Memory B cell (primary cell): Measurements from ENCODE around the gene TAT.
"Not testable (repeated sequence)": the region's sequence is repeated elsewhere in the genome, so short reads cannot be mapped to it uniquely, and the experiment has no call there.

Source experiments
- ATAC-seq: fragments of 150-1000 bp; cut with Tn5 transposase; 2 replicates; pipeline ENCODE4 v1.10.0; 2021; ENCODE audit warnings: low read depth, mild to moderate bottlenecking, moderate library complexity
- DNase-seq, 2 donors: peaks; one replicate each; pipeline ENCODE4 v3.0.0; 2022; ENCODE audit warnings: low spot score in 2 of 2
- H3K27ac Mint-ChIP-seq: one replicate; pipeline ENCODE4 v1.8.0; 2022; ENCODE audit warnings: mild to moderate bottlenecking, moderate library complexity, mixed read lengths
- H3K27me3 Mint-ChIP-seq: one replicate; pipeline ENCODE4 v1.8.0; 2022; ENCODE audit warnings: mixed read lengths
- H3K36me3 Mint-ChIP-seq: one replicate; pipeline ENCODE4 v1.8.0; 2022; ENCODE audit warnings: mild to moderate bottlenecking, mixed read lengths
- H3K4me1 Mint-ChIP-seq: one replicate; pipeline ENCODE4 v1.8.0; 2022; ENCODE audit warnings: mixed read lengths
- H3K4me3 Mint-ChIP-seq: one replicate; pipeline ENCODE4 v1.8.0; 2022; ENCODE audit warnings: mild to moderate bottlenecking, moderate library complexity, mixed read lengths
- H3K9me3 Mint-ChIP-seq: one replicate; pipeline ENCODE4 v1.8.0; 2022; ENCODE audit warnings: mixed read lengths

The TAT gene

GRCh38 chr16:71569621-71570020 lies 7.3 kb downstream of the TAT start:
- H3K4me1 Mint-ChIP-seq: peaks cover 13% of the 10 kb centered on the region
- H3K9me3 Mint-ChIP-seq: no peaks in the 10 kb centered on the region
- H3K4me3 Mint-ChIP-seq: no peak overlapping the region
- peaks cover 1% of the 10 kb centered on the region for H3K36me3 Mint-ChIP-seq
- ATAC-seq: no peak
- no peak for DNase-seq
- H3K27ac Mint-ChIP-seq: no peak overlapping the region
- H3K27me3 Mint-ChIP-seq: no peaks in the 10 kb centered on the region

GRCh38 chr16:71568551-71568950 lies 8.3 kb downstream of the TAT start:
- Mint-ChIP-seq H3K4me3 (no peak overlapping the region), H3K9me3 (peaks cover 2% of the 10 kb centered on the region), H3K27ac (no peak overlapping the region), H3K27me3 (no peaks in the 10 kb centered on the region), H3K36me3 (peaks cover 3% of the 10 kb centered on the region), H3K4me1 (peaks cover 18% of the 10 kb centered on the region)
- ATAC-seq: no peak
- no peak for DNase-seq

GRCh38 chr16:71567931-71568330 lies 9.0 kb downstream of the TAT start:
- H3K4me3 Mint-ChIP-seq: no peak overlapping the region

GRCh38 chr16:71565812-71566700 lies 10.8 kb downstream of the TAT start:
- Mint-ChIP-seq H3K4me3 (peak overlapping the region; percentile 90), H3K36me3 (peaks cover 7% of the 10 kb centered on the region), H3K4me1 (peaks cover 18% of the 10 kb centered on the region), H3K9me3 (peaks cover 2% of the 10 kb centered on the region), H3K27ac (peak overlapping the region; percentile 99), H3K27me3 (no peaks in the 10 kb centered on the region)
- DNase-seq (no peak), ATAC-seq (no peak)

More at GRCh38 chr16:71567931-71568330, 9.0 kb downstream of the TAT start:
- Mint-ChIP-seq H3K27ac (no peak overlapping the region), H3K9me3 (peaks cover 2% of the 10 kb centered on the region), H3K4me1 (peaks cover 18% of the 10 kb centered on the region), H3K27me3 (no peaks in the 10 kb centered on the region), H3K36me3 (peaks cover 3% of the 10 kb centered on the region)
- DNase-seq: no peak
- no peak for ATAC-seq

- peaks cover 2% of the 10 kb centered on the region for H3K9me3 Mint-ChIP-seq
- H3K27me3 Mint-ChIP-seq: no peaks in the 10 kb centered on the region
- peak overlapping the region; percentile 99 for H3K27ac Mint-ChIP-seq
- peaks cover 8% of the 10 kb centered on the region for H3K36me3 Mint-ChIP-seq
- ATAC-seq (peak; percentile 85), DNase-seq (no peak)
- H3K4me1 Mint-ChIP-seq: peaks cover 18% of the 10 kb centered on the region
- peak overlapping the region; percentile 90 for H3K4me3 Mint-ChIP-seq
These were observed 12.4 kb downstream of the TAT start for GRCh38 chr16:71564335-71564967.

- Mint-ChIP-seq H3K9me3 (peaks cover 7% of the 10 kb centered on the region), H3K27me3 (no peaks in the 10 kb centered on the region), H3K27ac (no peak overlapping the region), H3K36me3 (peaks cover 15% of the 10 kb centered on the region), H3K4me3 (no peak overlapping the region), H3K4me1 (peaks cover 18% of the 10 kb centered on the region)
- ATAC-seq: no peak
- no peak for DNase-seq
These were observed 14.3 kb downstream of the TAT start for GRCh38 chr16:71562552-71562951.

- H3K4me1 Mint-ChIP-seq: peaks cover 18% of the 10 kb centered on the region
- not testable (repeated sequence) for H3K4me3 Mint-ChIP-seq, H3K9me3 Mint-ChIP-seq
These were observed 15.0 kb downstream of the TAT start for GRCh38 chr16:71561886-71562285.

GRCh38 chr16:71559855-71560254 lies 17.0 kb downstream of the TAT start:
- no peak overlapping the region for H3K4me3 Mint-ChIP-seq
- no peaks in the 10 kb centered on the region for H3K27me3 Mint-ChIP-seq
- ATAC-seq: no peak

More at GRCh38 chr16:71561886-71562285, 15.0 kb downstream of the TAT start:
- not testable (repeated sequence) for H3K27me3 Mint-ChIP-seq, ATAC-seq, DNase-seq
- Mint-ChIP-seq H3K27ac (peak overlapping the region; percentile 70), H3K36me3 (peaks cover 15% of the 10 kb centered on the region)

GRCh38 chr16:71557954-71558582 lies 18.8 kb downstream of the TAT start:
- no peak for ATAC-seq
- Mint-ChIP-seq H3K9me3 (peaks cover 5% of the 10 kb centered on the region), H3K36me3 (peaks cover 12% of the 10 kb centered on the region), H3K4me3 (no peak overlapping the region), H3K27me3 (no peaks in the 10 kb centered on the region), H3K4me1 (peaks cover 4% of the 10 kb centered on the region), H3K27ac (no peak overlapping the region)
- DNase-seq: no peak

More at GRCh38 chr16:71559855-71560254, 17.0 kb downstream of the TAT start:
- Mint-ChIP-seq H3K36me3 (peaks cover 15% of the 10 kb centered on the region), H3K4me1 (peaks cover 5% of the 10 kb centered on the region), H3K9me3 (peaks cover 7% of the 10 kb centered on the region), H3K27ac (no peak overlapping the region)
- DNase-seq: no peak

GRCh38 chr16:71557299-71557698 lies 19.6 kb downstream of the TAT start:
- ATAC-seq: no peak
- Mint-ChIP-seq H3K27me3 (no peaks in the 10 kb centered on the region), H3K4me3 (no peak overlapping the region), H3K27ac (no peak overlapping the region), H3K9me3 (peaks cover 5% of the 10 kb centered on the region), H3K4me1 (peaks cover 8% of the 10 kb centered on the region), H3K36me3 (peaks cover 12% of the 10 kb centered on the region)
- no peak for DNase-seq

- Mint-ChIP-seq H3K27ac (no peak overlapping the region), H3K4me1 (peaks cover 8% of the 10 kb centered on the region), H3K4me3 (no peak overlapping the region), H3K36me3 (peaks cover 9% of the 10 kb centered on the region), H3K27me3 (no peaks in the 10 kb centered on the region), H3K9me3 (peaks cover 5% of the 10 kb centered on the region)
- ATAC-seq: no peak
- DNase-seq: no peak
These were observed 21.5 kb downstream of the TAT start for GRCh38 chr16:71555230-71555891.

- no peak for ATAC-seq
- Mint-ChIP-seq H3K36me3 (no peaks in the 10 kb centered on the region), H3K4me3 (no peak overlapping the region), H3K4me1 (peaks cover 11% of the 10 kb centered on the region), H3K27ac (no peak overlapping the region), H3K27me3 (peaks cover 3% of the 10 kb centered on the region), H3K9me3 (no peaks in the 10 kb centered on the region)
- DNase-seq: no peak
These were observed 24.0 kb downstream of the TAT start for GRCh38 chr16:71552698-71553503.

- no peak for ATAC-seq
- no peak overlapping the region for H3K27ac Mint-ChIP-seq
- no peak for DNase-seq
- H3K4me3 Mint-ChIP-seq: no peak overlapping the region
- H3K4me1 Mint-ChIP-seq: peaks cover 6% of the 10 kb centered on the region
- H3K27me3 Mint-ChIP-seq: peaks cover 3% of the 10 kb centered on the region
- H3K9me3 Mint-ChIP-seq: no peaks in the 10 kb centered on the region
- no peaks in the 10 kb centered on the region for H3K36me3 Mint-ChIP-seq
These were observed 29.7 kb downstream of the TAT start for GRCh38 chr16:71547168-71547567.
